OCI-LY3 (cell line): ENCODE measurements around the gene SPINT2.

Experiments used
- EZH2phosphoT487 ChIP-seq: fragments of 200-600 bp; shearing (Covaris generic); IDR thresholded peaks from 2 replicates; pipeline ENCODE4 v1.6.1; 2018; ENCODE audit warnings: antibody characterized with exemption, mixed run types, low read depth
- TF ChIP-seq, protein P1 (sequence below): fragments of 200-600, 300-600 bp; sonication (generic); IDR thresholded peaks from 2 replicates; pipeline ENCODE4 v1.5.1; 2014; ENCODE audit warnings: antibody characterized with exemption, low read length, low read depth

DNA sequence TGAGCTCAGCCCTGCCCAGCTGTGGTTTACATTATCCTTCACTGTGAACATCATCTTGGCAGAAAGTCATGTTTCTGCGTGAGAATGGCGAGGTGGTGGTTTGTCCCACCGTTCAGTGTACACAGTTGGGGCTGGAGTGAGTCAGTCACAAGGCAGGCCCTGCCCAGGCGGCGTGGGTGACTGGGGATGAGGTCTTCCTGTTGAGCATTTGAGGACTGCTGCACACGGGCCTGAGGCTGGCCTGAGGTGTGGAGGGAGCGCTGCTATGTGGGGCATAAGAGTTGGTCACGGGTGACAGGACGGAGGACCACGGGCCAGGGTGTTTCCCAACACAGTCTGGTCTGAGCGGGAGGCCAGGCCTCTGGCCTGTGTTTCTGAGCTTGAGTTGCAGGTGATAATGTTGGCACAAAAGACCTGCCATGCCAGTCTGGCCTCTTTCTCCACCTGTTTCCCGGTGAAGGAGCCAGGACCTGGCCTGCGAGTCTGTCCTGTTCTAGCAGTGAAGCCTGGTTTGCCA is 26.3 kb downstream of the SPINT2 start:
- TF ChIP-seq, protein P1, sequence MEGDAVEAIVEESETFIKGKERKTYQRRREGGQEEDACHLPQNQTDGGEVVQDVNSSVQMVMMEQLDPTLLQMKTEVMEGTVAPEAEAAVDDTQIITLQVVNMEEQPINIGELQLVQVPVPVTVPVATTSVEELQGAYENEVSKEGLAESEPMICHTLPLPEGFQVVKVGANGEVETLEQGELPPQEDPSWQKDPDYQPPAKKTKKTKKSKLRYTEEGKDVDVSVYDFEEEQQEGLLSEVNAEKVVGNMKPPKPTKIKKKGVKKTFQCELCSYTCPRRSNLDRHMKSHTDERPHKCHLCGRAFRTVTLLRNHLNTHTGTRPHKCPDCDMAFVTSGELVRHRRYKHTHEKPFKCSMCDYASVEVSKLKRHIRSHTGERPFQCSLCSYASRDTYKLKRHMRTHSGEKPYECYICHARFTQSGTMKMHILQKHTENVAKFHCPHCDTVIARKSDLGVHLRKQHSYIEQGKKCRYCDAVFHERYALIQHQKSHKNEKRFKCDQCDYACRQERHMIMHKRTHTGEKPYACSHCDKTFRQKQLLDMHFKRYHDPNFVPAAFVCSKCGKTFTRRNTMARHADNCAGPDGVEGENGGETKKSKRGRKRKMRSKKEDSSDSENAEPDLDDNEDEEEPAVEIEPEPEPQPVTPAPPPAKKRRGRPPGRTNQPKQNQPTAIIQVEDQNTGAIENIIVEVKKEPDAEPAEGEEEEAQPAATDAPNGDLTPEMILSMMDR, result no peak
- no peak for TF ChIP-seq EZH2phosphoT487
